HFFc6 (cell line): ENCODE data around the gene ZNF710. TPM values are rescaled to one million over a fixed set of nuclear protein-coding genes. Genes with fewer than 3 reads are reported as not detected.

Source experiments
- DNase-seq: peaks from one replicate; pipeline ENCODE4 v3.0.0-alpha.2; 2018
- H3K27ac Mint-ChIP-seq: 2 replicates; pipeline ENCODE4 v1.8.0; 2020; ENCODE audit warnings: mild to moderate bottlenecking, mixed read lengths
- H3K27me3 Mint-ChIP-seq: 2 replicates; pipeline ENCODE4 v1.8.0; 2021; ENCODE audit warnings: mild to moderate bottlenecking, moderate library complexity, mixed read lengths; ENCODE audit not compliant: insufficient read depth
- H3K36me3 Mint-ChIP-seq: 2 replicates; pipeline ENCODE4 v1.8.0; 2021; ENCODE audit warnings: low read depth, mixed read lengths
- H3K4me1 Mint-ChIP-seq: 2 replicates; pipeline ENCODE4 v1.8.0; 2020; ENCODE audit warnings: low read depth, mixed read lengths
- H3K4me3 Mint-ChIP-seq: 2 replicates; pipeline ENCODE4 v1.8.0; 2020; ENCODE audit warnings: mild to moderate bottlenecking, moderate library complexity, mixed read lengths
- H3K9me3 Mint-ChIP-seq: 2 replicates; pipeline ENCODE4 v1.8.0; 2020; ENCODE audit warnings: mild to moderate bottlenecking, mixed read lengths
- total RNA-seq, 6 experiments: library from RNA; stranded (reverse); fragmentation: NEBNext Ultra II Directional; extraction: Animal tissue kit (Norgen Biotek cat#: 25700); gene quantifications; 2 replicates in 1 of 6; 3 replicates in 5 of 6; pipeline ENCODE4 v1.2.3, GENCODE V29; 2021
- TF ChIP-seq, protein P1 (sequence below): fragments of 200-600 bp; sonication (generic); IDR thresholded peaks from 2 replicates; pipeline ENCODE4 v1.5.0; 2021; ENCODE audit warnings: antibody characterized with exemption, mild to moderate bottlenecking

ZNF710 gene
- total RNA-seq, 6 experiments from 2014 or later: 17.6 to 23.3 (median 20.3) TPM

DNA sequence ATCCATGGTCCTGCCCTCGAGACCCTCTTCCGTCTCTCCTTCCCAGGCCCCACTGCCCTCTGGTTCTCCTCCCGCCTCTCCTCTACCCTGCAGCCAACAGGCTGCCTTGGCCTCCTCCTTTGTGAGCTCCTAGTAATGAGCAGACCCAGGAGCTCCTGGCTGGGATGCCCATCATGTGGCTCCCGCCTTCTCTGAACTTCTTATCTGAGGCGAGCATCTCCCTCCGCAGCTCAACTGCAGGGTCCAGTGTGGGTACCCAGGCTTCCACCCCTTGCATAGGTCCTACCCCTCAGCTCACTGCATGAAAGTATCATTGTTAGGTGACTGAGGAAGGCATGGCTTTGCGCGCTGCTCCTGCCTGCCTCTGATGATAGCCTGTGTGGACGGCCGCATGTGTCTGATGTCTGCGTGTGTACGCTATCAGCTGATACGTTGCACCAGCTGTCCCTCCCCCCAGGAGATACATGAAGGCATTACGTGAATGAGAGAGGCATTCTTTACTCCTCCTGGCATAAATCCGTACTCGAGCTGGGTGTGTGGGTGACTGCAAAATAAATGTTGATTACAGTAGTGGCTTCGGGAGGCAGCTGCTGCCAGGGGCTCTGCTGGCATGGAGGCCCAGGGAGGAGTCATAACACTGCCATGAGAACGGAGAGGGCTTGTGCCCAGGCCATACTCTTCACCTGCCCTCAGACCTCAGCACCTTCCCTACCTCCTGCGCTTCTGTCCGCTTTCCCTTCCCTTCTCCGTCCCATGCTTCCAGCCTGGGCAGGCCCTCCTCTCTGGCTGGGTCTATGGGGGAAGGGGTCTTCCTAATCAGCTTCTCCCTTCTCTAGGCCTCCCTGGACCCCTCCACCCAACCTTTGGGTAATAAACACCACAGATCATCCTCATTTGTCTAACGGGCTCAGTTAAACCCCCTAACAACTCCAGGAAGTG, 48.8 kb downstream of the ZNF710 start:
- no peak for DNase-seq
- Mint-ChIP-seq H3K4me1 (peaks cover 23% of the 10 kb centered on the region), H3K4me3 (no peak overlapping the region), H3K36me3 (no peaks in the 10 kb centered on the region), H3K27ac (no peak overlapping the region), H3K27me3 (no peaks in the 10 kb centered on the region; the same call in 1 of the 2 replicates), H3K9me3 (no peaks in the 10 kb centered on the region)
- TF ChIP-seq, protein P1, sequence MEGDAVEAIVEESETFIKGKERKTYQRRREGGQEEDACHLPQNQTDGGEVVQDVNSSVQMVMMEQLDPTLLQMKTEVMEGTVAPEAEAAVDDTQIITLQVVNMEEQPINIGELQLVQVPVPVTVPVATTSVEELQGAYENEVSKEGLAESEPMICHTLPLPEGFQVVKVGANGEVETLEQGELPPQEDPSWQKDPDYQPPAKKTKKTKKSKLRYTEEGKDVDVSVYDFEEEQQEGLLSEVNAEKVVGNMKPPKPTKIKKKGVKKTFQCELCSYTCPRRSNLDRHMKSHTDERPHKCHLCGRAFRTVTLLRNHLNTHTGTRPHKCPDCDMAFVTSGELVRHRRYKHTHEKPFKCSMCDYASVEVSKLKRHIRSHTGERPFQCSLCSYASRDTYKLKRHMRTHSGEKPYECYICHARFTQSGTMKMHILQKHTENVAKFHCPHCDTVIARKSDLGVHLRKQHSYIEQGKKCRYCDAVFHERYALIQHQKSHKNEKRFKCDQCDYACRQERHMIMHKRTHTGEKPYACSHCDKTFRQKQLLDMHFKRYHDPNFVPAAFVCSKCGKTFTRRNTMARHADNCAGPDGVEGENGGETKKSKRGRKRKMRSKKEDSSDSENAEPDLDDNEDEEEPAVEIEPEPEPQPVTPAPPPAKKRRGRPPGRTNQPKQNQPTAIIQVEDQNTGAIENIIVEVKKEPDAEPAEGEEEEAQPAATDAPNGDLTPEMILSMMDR: no peak

DNA sequence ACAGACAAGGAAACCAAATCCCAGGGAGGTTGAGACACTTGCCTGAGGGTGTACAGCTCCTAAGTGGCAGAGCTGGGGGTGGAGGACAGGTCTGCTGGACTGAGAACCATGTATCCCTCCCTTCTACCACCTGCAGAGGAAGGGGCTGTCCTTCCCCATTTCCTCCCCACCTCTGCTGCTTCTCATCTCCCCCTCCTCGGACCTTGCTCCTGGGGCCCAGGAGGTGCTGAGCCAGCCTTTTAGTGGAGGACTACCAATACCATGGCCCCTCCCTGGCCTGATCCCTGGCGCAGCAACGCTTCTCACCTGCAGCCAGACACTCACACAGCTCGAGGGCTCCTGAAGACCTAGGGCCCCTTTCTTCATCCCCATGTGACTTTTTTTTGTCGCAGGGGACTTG, 50.8 kb downstream of the ZNF710 start:
- DNase-seq: no peak
- Mint-ChIP-seq H3K36me3 (no peaks in the 10 kb centered on the region), H3K27me3 (no peaks in the 10 kb centered on the region; the same call in 1 of the 2 replicates), H3K9me3 (no peaks in the 10 kb centered on the region), H3K27ac (no peak overlapping the region), H3K4me1 (peaks cover 23% of the 10 kb centered on the region), H3K4me3 (no peak overlapping the region)
- TF ChIP-seq, protein P1: no peak

DNA sequence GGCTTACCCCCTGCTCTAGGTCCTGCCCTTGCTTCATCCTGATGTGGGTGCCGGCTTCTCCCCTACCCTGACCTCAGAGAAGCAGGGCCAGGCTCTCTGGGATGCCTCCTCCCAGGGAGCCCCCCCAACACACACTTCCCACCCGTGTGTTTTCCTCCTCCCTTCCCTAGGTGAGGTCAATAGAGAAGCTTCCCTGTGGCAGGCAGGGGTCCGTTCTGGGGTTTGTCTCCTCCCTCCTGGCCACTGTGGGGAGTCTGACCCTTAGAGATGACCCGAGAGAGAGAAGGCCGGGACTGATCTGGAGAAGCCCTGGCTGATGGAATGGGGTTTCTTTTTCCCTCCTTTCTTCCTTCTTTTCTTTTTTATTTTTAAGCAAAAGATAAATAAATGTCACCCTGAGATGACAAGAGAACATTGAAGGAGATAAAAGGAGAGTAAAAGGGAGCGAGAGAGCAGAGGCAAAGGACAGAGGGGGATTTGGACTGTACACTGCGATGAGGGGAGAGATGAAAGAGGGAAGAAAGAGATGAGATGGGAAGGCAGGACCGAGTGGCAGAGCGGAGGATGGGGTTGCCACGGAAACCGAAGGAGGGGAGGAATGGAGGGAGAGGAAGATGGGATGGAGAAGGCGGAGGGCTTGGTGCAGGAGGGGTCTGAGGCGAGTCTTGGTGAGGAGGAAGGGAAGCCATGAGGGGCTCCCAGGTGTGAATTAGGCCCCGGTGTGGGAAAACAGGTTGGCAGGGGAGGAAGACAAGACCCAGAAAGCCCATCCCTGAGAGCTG, 52.8 kb downstream of the ZNF710 start:
- H3K36me3 Mint-ChIP-seq: no peaks in the 10 kb centered on the region

DNA sequence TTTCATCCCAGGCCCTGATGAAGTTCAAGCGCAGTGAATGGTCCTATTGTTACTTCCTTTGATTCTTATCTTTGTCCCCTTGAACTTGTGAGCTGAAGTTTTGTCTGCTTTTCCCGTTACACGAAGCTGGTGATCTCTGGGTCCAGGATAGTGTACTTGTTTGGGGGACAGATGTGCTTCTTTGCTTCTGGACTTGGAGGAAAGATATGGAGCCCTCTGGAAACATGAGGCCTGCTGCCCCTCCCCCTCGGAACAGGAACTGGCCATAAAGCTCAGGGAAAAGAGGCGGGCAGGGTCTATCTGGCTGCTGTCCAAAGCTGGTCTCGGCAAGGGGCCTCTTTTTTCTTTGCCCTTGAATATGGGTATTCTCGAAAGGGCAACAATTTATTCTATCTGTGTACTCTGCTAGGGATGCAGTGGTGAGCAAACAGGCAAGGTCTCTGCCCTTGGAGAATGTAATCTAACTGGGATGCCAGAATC, 53.5 kb downstream of the ZNF710 start:
- TF ChIP-seq, protein P1: no peak
- Mint-ChIP-seq H3K27me3 (peaks cover 2% of the 10 kb centered on the region; the same call in 1 of the 2 replicates), H3K4me1 (peaks cover 14% of the 10 kb centered on the region; the same call in 1 of the 2 replicates), H3K36me3 (no peaks in the 10 kb centered on the region), H3K4me3 (no peak overlapping the region), H3K9me3 (no peaks in the 10 kb centered on the region), H3K27ac (no peak overlapping the region)
- DNase-seq: no peak

More for the DNA sequence above, 52.8 kb downstream of the ZNF710 start:
- Mint-ChIP-seq H3K4me1 (peaks cover 17% of the 10 kb centered on the region), H3K9me3 (no peaks in the 10 kb centered on the region), H3K4me3 (no peak overlapping the region), H3K27me3 (no peaks in the 10 kb centered on the region; the same call in 1 of the 2 replicates), H3K27ac (no peak overlapping the region)
- no peak for DNase-seq
- TF ChIP-seq, protein P1: no peak

DNA sequence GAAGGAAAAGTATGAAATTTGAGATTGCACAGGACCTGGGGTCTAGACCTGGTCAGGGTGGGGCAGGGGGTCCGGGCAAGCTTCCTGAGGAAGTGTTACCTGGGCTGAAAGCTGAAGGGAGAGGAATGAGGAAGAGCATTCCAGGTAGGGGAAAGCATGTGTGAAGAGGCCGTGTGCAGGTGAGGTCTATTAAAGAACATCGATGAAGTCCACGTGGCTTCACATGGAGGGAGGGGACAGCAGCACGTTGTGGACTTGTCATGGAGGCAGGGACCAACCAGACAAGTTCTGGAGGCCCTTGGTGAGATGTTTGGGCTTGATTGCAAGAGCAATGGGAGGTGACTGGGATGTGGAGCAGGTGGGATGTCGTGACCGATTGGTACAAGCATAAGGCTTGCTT, 54.1 kb downstream of the ZNF710 start:
- H3K9me3 Mint-ChIP-seq: no peaks in the 10 kb centered on the region
- no peak overlapping the region; the same call in 1 of the 2 replicates for H3K27ac Mint-ChIP-seq
- peaks cover 14% of the 10 kb centered on the region; the same call in 1 of the 2 replicates for H3K4me1 Mint-ChIP-seq
- H3K36me3 Mint-ChIP-seq: no peaks in the 10 kb centered on the region
- TF ChIP-seq, protein P1: no peak
- H3K4me3 Mint-ChIP-seq: no peak overlapping the region
- peaks cover 2% of the 10 kb centered on the region; the same call in 1 of the 2 replicates for H3K27me3 Mint-ChIP-seq
- no peak for DNase-seq
